Endodermal cell (in vitro differentiated cells): ENCODE measurements around the gene TSEN34. TPM values are rescaled to one million over a fixed set of nuclear protein-coding genes. Genes with fewer than 3 reads are reported as not detected.

Experiments used
- DNase-seq: peaks from one replicate; pipeline ENCODE4 v3.0.0-alpha.2; 2017
- H3K27ac ChIP-seq: 2 replicates; pipeline ENCODE4 v1.5.1; 2013; ENCODE audit warnings: mild to moderate bottlenecking, low read depth, low read length, moderate library complexity
- H3K27me3 ChIP-seq: 2 replicates; pipeline ENCODE4 v1.6.1; 2013; ENCODE audit warnings: mild to moderate bottlenecking, low read length, moderate library complexity; ENCODE audit not compliant: insufficient read depth, control insufficient read depth, poor library complexity, severe bottlenecking
- H3K36me3 ChIP-seq: 2 replicates; pipeline ENCODE4 v1.7.0; 2013; ENCODE audit warnings: mild to moderate bottlenecking, low read length, moderate library complexity; ENCODE audit not compliant: control insufficient read depth, insufficient read depth
- H3K4me1 ChIP-seq: one replicate; pipeline ENCODE4 v1.7.0; 2013; ENCODE audit warnings: low read length; ENCODE audit not compliant: control insufficient read depth, insufficient read depth
- H3K4me3 ChIP-seq: 2 replicates; pipeline ENCODE4 v1.5.1; 2013; ENCODE audit warnings: mild to moderate bottlenecking, low read length, moderate library complexity
- H3K9ac ChIP-seq: 2 replicates; pipeline ENCODE4 v1.6.1; 2013; ENCODE audit warnings: mild to moderate bottlenecking, low read length, moderate library complexity; ENCODE audit not compliant: poor library complexity, severe bottlenecking; ENCODE audit errors: extremely low read depth
- H3K9me3 ChIP-seq: 2 replicates; pipeline ENCODE4 v1.6.1; 2013; ENCODE audit warnings: mild to moderate bottlenecking, low read length, moderate library complexity; ENCODE audit not compliant: control insufficient read depth
- H3K27ac Mint-ChIP-seq: 2 replicates; pipeline ENCODE4 v1.8.0; 2020; ENCODE audit warnings: mixed read lengths
- H3K27me3 Mint-ChIP-seq: 2 replicates; pipeline ENCODE4 v1.8.0; 2021; ENCODE audit warnings: mild to moderate bottlenecking, mixed read lengths; ENCODE audit not compliant: insufficient read depth
- H3K36me3 Mint-ChIP-seq: 2 replicates; pipeline ENCODE4 v1.8.0; 2020; ENCODE audit warnings: low read depth, mixed read lengths
- H3K4me1 Mint-ChIP-seq: 2 replicates; pipeline ENCODE4 v1.8.0; 2020; ENCODE audit warnings: mixed read lengths
- H3K4me3 Mint-ChIP-seq: 2 replicates; pipeline ENCODE4 v1.8.0; 2020; ENCODE audit warnings: mild to moderate bottlenecking, moderate library complexity, mixed read lengths
- H3K9me3 Mint-ChIP-seq: 2 replicates; pipeline ENCODE4 v1.8.0; 2020; ENCODE audit warnings: mild to moderate bottlenecking, mixed read lengths
- CTCF ChIP-seq: fragments of 200-600 bp; sonication (generic); conservative IDR thresholded peaks from 2 replicates; pipeline ENCODE4 v1.5.0; 2021; ENCODE audit warnings: antibody characterized with exemption, mild to moderate bottlenecking
- WGBS, 2 experiments: methylation state at CpG; one replicate each; pipeline versions ENCODE4 v1.1.5 to v1.1.7; 2013; ENCODE audit warnings: missing lambda C conversion rate in 2 of 2, mixed read lengths in 1 of 2; ENCODE audit not compliant: insufficient coverage in 1 of 2, insufficient read length in 1 of 2; 5-methylcytosine and 5-hydroxymethylcytosine counted together
- total RNA-seq, 2 donors: library from RNA; stranded (reverse); fragmentation: NEBNext Ultra II Directional in 1 of 2; extraction: Animal tissue kit (Norgen Biotek cat#: 25700) in 1 of 2; gene quantifications; 2 replicates in 1 of 2; 3 replicates in 1 of 2; pipeline ENCODE4 v1.2.1, GENCODE V29; 2021

TSEN34 gene
- total RNA-seq, 2 donors from 2014 or later = 26.0 to 27.5 TPM

GRCh38 chr19:54196536-54196935 lies 5.4 kb downstream of the TSEN34 start:
- H3K27me3 Mint-ChIP-seq = no peaks in the 10 kb centered on the region
- Histone ChIP-seq H3K27ac (no peak overlapping the region), H3K36me3 (peaks cover 42% of the 10 kb centered on the region), H3K9ac (no peak overlapping the region), H3K9me3 (no peaks in the 10 kb centered on the region), H3K4me3 (no peak overlapping the region), H3K4me1 (no peaks in the 10 kb centered on the region), H3K27me3 (no peaks in the 10 kb centered on the region)
- no peak overlapping the region for H3K27ac Mint-ChIP-seq
- peaks cover 52% of the 10 kb centered on the region for H3K36me3 Mint-ChIP-seq
- H3K4me1 Mint-ChIP-seq = peaks cover 11% of the 10 kb centered on the region
- H3K4me3 Mint-ChIP-seq = no peak overlapping the region
- no peaks in the 10 kb centered on the region for H3K9me3 Mint-ChIP-seq
- no peak for DNase-seq
- no peak for TF ChIP-seq CTCF
- 88 to 97% methylated on average over 4 to 7 of the region's 7 CpGs for WGBS, 2 experiments

GRCh38 chr19:54197121-54197520 lies 6.0 kb downstream of the TSEN34 start:
- Histone ChIP-seq H3K27me3 (no peaks in the 10 kb centered on the region), H3K9ac (no peak overlapping the region), H3K4me1 (no peaks in the 10 kb centered on the region), H3K4me3 (no peak overlapping the region), H3K36me3 (peaks cover 48% of the 10 kb centered on the region), H3K9me3 (no peaks in the 10 kb centered on the region), H3K27ac (no peak overlapping the region)
- H3K27ac Mint-ChIP-seq = no peak overlapping the region
- H3K4me1 Mint-ChIP-seq = peaks cover 11% of the 10 kb centered on the region
- WGBS, 2 experiments = 60 to 90% methylated on average over 1 to 3 of the region's 3 CpGs
- H3K9me3 Mint-ChIP-seq = no peaks in the 10 kb centered on the region
- DNase-seq = no peak
- no peak overlapping the region for H3K4me3 Mint-ChIP-seq
- no peak for TF ChIP-seq CTCF
- H3K27me3 Mint-ChIP-seq = no peaks in the 10 kb centered on the region
- H3K36me3 Mint-ChIP-seq = peaks cover 54% of the 10 kb centered on the region

GRCh38 chr19:54199401-54199800 lies 8.3 kb downstream of the TSEN34 start:
- H3K9ac ChIP-seq = no peak overlapping the region

More at GRCh38 chr19:54199401-54199800, 8.3 kb downstream of the TSEN34 start:
- TF ChIP-seq CTCF = no peak
- H3K4me3 ChIP-seq = no peak overlapping the region
- no peak for DNase-seq
- peak overlapping the region; percentile 86 for H3K27ac Mint-ChIP-seq
- H3K4me1 ChIP-seq = peaks cover 7% of the 10 kb centered on the region
- no peaks in the 10 kb centered on the region for H3K9me3 ChIP-seq
- H3K27ac ChIP-seq = no peak overlapping the region
- no peaks in the 10 kb centered on the region for H3K27me3 Mint-ChIP-seq
- H3K4me1 Mint-ChIP-seq = peaks cover 26% of the 10 kb centered on the region
- H3K9me3 Mint-ChIP-seq = no peaks in the 10 kb centered on the region
- H3K4me3 Mint-ChIP-seq = peak overlapping the region; percentile 93
- 96 to 97% methylated on average over 16 of the region's 16 CpGs for WGBS, 2 experiments
- peaks cover 52% of the 10 kb centered on the region for H3K36me3 ChIP-seq
- peaks cover 57% of the 10 kb centered on the region for H3K36me3 Mint-ChIP-seq
- H3K27me3 ChIP-seq = no peaks in the 10 kb centered on the region
